WTC11 (cell line): Measurements from ENCODE around the gene ARHGAP21.

Source experiments
- E2F4 ChIP-seq: sonication (generic); formaldehyde crosslinking; IDR thresholded peaks from 2 replicates; pipeline ENCODE4 v1.8.1; 2022; ENCODE audit warnings: low read depth, mild to moderate bottlenecking, moderate library complexity, missing genetic modification reagents, borderline replicate concordance
- KAT7 ChIP-seq: sonication (generic); formaldehyde crosslinking; IDR thresholded peaks from 2 replicates; pipeline ENCODE4 v1.8.1; 2023; ENCODE audit warnings: missing genetic modification reagents, mild to moderate bottlenecking, borderline replicate concordance
- MXD4 ChIP-seq: fragments of 250-450 bp; sonication (Bioruptor Pico); IDR thresholded peaks from 2 replicates; pipeline ENCODE4 v1.8.0; 2021; ENCODE audit warnings: mild to moderate bottlenecking, moderate library complexity, borderline replicate concordance
- NFE2L1 ChIP-seq: sonication (generic); formaldehyde crosslinking; IDR thresholded peaks from 2 replicates; pipeline ENCODE4 v1.8.1; 2023; ENCODE audit warnings: missing genetic modification reagents
- NFYB ChIP-seq: sonication (generic); formaldehyde crosslinking; conservative IDR thresholded peaks from 2 replicates; pipeline ENCODE4 v1.8.0; 2022; ENCODE audit warnings: low read depth, missing genetic modification reagents
- NR2C2 ChIP-seq: sonication (generic); formaldehyde crosslinking; IDR thresholded peaks from 2 replicates; pipeline ENCODE4 v1.8.0; 2022; ENCODE audit warnings: mild to moderate bottlenecking, missing genetic modification reagents
- NR3C1 ChIP-seq: sonication (generic); formaldehyde crosslinking; conservative IDR thresholded peaks from 2 replicates; pipeline ENCODE4 v1.8.1; 2023; ENCODE audit warnings: low read depth, mild to moderate bottlenecking, missing genetic modification reagents
- PRDM15 ChIP-seq: sonication (generic); formaldehyde crosslinking; IDR thresholded peaks from 2 replicates; pipeline ENCODE4 v1.8.0; 2022; ENCODE audit warnings: missing genetic modification reagents
- TF ChIP-seq, protein P1 (sequence below): fragments of 200-600 bp; IDR thresholded peaks from 2 replicates; pipeline ENCODE4 v1.8.0; 2022; ENCODE audit warnings: antibody characterized with exemption
- TF ChIP-seq, protein P2 (sequence below): sonication (generic); formaldehyde crosslinking; IDR thresholded peaks from 2 replicates; pipeline ENCODE4 v1.8.1; 2022; ENCODE audit warnings: low read depth, missing genetic modification reagents, borderline replicate concordance
- TF ChIP-seq, protein P3 (sequence below): sonication (generic); formaldehyde crosslinking; IDR thresholded peaks from 2 replicates; pipeline ENCODE4 v1.8.1; 2023; ENCODE audit warnings: mild to moderate bottlenecking, missing genetic modification reagents, moderate library complexity
- TF ChIP-seq, protein P4 (sequence below): sonication (generic); formaldehyde crosslinking; conservative IDR thresholded peaks from 2 replicates; pipeline ENCODE4 v1.8.1; 2023; ENCODE audit warnings: mild to moderate bottlenecking, low read depth, missing genetic modification reagents, moderate library complexity
- TF ChIP-seq, protein P5 (sequence below): sonication (generic); formaldehyde crosslinking; IDR thresholded peaks from 2 replicates; pipeline ENCODE4 v1.8.0; 2022; ENCODE audit warnings: mild to moderate bottlenecking, missing genetic modification reagents

DNA sequence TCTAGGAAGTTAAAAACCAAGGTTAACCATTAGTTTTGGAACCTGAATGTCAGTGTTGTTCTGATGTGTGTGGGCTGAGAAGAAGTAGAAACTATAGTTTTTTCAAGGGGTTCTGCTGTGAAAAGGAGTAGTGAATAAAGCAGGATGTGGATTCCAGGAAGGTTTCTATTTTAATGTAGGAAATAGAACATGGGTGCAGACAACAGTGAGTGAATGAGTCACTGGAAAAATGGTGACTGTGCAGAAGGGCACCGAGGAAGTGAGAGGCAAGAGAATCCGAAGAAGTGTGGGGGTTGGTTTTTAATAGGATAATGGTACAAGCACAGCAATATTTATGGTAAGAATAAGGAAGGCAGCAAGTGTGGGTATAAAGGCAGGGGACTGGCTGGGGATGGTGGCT is 120.4 kb downstream of the ARHGAP21 start:
- TF ChIP-seq MXD4 (CRISPR knock-in tag) = no peak
- TF ChIP-seq, protein P1, sequence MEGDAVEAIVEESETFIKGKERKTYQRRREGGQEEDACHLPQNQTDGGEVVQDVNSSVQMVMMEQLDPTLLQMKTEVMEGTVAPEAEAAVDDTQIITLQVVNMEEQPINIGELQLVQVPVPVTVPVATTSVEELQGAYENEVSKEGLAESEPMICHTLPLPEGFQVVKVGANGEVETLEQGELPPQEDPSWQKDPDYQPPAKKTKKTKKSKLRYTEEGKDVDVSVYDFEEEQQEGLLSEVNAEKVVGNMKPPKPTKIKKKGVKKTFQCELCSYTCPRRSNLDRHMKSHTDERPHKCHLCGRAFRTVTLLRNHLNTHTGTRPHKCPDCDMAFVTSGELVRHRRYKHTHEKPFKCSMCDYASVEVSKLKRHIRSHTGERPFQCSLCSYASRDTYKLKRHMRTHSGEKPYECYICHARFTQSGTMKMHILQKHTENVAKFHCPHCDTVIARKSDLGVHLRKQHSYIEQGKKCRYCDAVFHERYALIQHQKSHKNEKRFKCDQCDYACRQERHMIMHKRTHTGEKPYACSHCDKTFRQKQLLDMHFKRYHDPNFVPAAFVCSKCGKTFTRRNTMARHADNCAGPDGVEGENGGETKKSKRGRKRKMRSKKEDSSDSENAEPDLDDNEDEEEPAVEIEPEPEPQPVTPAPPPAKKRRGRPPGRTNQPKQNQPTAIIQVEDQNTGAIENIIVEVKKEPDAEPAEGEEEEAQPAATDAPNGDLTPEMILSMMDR = no peak
- TF ChIP-seq, protein P2, sequence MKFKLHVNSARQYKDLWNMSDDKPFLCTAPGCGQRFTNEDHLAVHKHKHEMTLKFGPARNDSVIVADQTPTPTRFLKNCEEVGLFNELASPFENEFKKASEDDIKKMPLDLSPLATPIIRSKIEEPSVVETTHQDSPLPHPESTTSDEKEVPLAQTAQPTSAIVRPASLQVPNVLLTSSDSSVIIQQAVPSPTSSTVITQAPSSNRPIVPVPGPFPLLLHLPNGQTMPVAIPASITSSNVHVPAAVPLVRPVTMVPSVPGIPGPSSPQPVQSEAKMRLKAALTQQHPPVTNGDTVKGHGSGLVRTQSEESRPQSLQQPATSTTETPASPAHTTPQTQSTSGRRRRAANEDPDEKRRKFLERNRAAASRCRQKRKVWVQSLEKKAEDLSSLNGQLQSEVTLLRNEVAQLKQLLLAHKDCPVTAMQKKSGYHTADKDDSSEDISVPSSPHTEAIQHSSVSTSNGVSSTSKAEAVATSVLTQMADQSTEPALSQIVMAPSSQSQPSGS (CRISPR knock-in tag) = no peak
- TF ChIP-seq, protein P3, sequence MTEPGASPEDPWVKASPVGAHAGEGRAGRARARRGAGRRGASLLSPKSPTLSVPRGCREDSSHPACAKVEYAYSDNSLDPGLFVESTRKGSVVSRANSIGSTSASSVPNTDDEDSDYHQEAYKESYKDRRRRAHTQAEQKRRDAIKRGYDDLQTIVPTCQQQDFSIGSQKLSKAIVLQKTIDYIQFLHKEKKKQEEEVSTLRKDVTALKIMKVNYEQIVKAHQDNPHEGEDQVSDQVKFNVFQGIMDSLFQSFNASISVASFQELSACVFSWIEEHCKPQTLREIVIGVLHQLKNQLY (CRISPR knock-in tag) = no peak
- no peak for TF ChIP-seq NR2C2 (CRISPR knock-in tag)
- TF ChIP-seq PRDM15 = no peak
- TF ChIP-seq, protein P4, sequence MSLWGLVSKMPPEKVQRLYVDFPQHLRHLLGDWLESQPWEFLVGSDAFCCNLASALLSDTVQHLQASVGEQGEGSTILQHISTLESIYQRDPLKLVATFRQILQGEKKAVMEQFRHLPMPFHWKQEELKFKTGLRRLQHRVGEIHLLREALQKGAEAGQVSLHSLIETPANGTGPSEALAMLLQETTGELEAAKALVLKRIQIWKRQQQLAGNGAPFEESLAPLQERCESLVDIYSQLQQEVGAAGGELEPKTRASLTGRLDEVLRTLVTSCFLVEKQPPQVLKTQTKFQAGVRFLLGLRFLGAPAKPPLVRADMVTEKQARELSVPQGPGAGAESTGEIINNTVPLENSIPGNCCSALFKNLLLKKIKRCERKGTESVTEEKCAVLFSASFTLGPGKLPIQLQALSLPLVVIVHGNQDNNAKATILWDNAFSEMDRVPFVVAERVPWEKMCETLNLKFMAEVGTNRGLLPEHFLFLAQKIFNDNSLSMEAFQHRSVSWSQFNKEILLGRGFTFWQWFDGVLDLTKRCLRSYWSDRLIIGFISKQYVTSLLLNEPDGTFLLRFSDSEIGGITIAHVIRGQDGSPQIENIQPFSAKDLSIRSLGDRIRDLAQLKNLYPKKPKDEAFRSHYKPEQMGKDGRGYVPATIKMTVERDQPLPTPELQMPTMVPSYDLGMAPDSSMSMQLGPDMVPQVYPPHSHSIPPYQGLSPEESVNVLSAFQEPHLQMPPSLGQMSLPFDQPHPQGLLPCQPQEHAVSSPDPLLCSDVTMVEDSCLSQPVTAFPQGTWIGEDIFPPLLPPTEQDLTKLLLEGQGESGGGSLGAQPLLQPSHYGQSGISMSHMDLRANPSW (CRISPR knock-in tag) = no peak
- TF ChIP-seq, protein P5, sequence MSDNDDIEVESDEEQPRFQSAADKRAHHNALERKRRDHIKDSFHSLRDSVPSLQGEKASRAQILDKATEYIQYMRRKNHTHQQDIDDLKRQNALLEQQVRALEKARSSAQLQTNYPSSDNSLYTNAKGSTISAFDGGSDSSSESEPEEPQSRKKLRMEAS (CRISPR knock-in tag) = no peak
- TF ChIP-seq NFE2L1 (CRISPR knock-in tag) = no peak
- TF ChIP-seq KAT7 (CRISPR knock-in tag) = no peak
- no peak for TF ChIP-seq NR3C1 (CRISPR knock-in tag)
- no peak for TF ChIP-seq E2F4 (CRISPR knock-in tag)
- no peak for TF ChIP-seq NFYB (CRISPR knock-in tag)
